Natural killer cell (primary cell): ENCODE measurements around the gene MBD3L4. TPM values are rescaled to one million over a fixed set of nuclear protein-coding genes. Genes with fewer than 3 reads are reported as not detected.

Experiments used
- ATAC-seq, 3 donors: fragments of 150-1000 bp in 2 of 3; fragments of 200-7000 bp in 1 of 3; cut with Tn5 transposase; 1 replicate in 1 of 3; 2 replicates in 2 of 3; pipeline ENCODE4 v1.10.0; 2021; ENCODE audit warnings: mild to moderate bottlenecking in 2 of 3, moderate library complexity in 2 of 3
- DNase-seq, 2 donors: peaks; one replicate each; pipeline versions ENCODE4 v3.0.0 to v3.0.0-alpha.2; 2013 to 2021; ENCODE audit warnings: mixed read lengths in 1 of 2
- H3K27ac ChIP-seq: one replicate; pipeline ENCODE4 v1.5.1; 2013; ENCODE audit warnings: mild to moderate bottlenecking, low read length
- H3K27me3 ChIP-seq: one replicate; pipeline ENCODE4 v1.6.1; 2013; ENCODE audit warnings: low read length; ENCODE audit not compliant: control insufficient read depth, insufficient read depth
- H3K36me3 ChIP-seq: one replicate; pipeline ENCODE4 v1.6.1; 2013; ENCODE audit warnings: low read length; ENCODE audit not compliant: control insufficient read depth, insufficient read depth
- H3K4me1 ChIP-seq: one replicate; pipeline ENCODE4 v1.6.1; 2013; ENCODE audit warnings: low read length; ENCODE audit not compliant: control insufficient read depth, insufficient read depth
- H3K4me3 ChIP-seq: one replicate; pipeline ENCODE4 v1.5.1; 2013; ENCODE audit warnings: low read length
- H3K9me3 ChIP-seq: one replicate; pipeline ENCODE4 v1.6.1; 2013; ENCODE audit warnings: low read length; ENCODE audit not compliant: control insufficient read depth, insufficient read depth
- H3K27ac Mint-ChIP-seq, 2 donors: one replicate each; pipeline ENCODE4 v1.8.0; 2022; ENCODE audit warnings: mild to moderate bottlenecking in 2 of 2, mixed read lengths in 2 of 2, moderate library complexity in 1 of 2
- H3K27me3 Mint-ChIP-seq, 2 donors: one replicate each; pipeline ENCODE4 v1.8.0; 2022; ENCODE audit warnings: low read depth in 2 of 2, mixed read lengths in 2 of 2
- H3K36me3 Mint-ChIP-seq: one replicate; pipeline ENCODE4 v1.8.0; 2022; ENCODE audit warnings: mixed read lengths
- H3K4me1 Mint-ChIP-seq, 2 donors: one replicate each; pipeline ENCODE4 v1.8.0; 2022; ENCODE audit warnings: mixed read lengths in 2 of 2
- H3K4me3 Mint-ChIP-seq: one replicate; pipeline ENCODE4 v1.8.0; 2022; ENCODE audit warnings: mild to moderate bottlenecking, moderate library complexity, mixed read lengths
- H3K9me3 Mint-ChIP-seq, 2 donors: one replicate each; pipeline ENCODE4 v1.8.0; 2022; ENCODE audit warnings: mixed read lengths in 2 of 2
- CTCF ChIP-seq: fragments of 200-600 bp; IDR thresholded peaks from one replicate; pipeline ENCODE4 v1.8.0; 2022; ENCODE audit warnings: antibody characterized with exemption
- WGBS: methylation state at CpG from one replicate; pipeline ENCODE4 v1.1.7; 2013; ENCODE audit warnings: missing lambda C conversion rate; ENCODE audit not compliant: insufficient coverage; 5-methylcytosine and 5-hydroxymethylcytosine counted together
- intact Hi-C: fragments of 100-400 bp; cut with micrococcal nuclease; formaldehyde crosslinking; loops from one replicate; pipeline ENCODE4 v1.14.2; 2022
- total RNA-seq, 4 donors: library from RNA; stranded (reverse); fragments of 120-200 nt in 1 of 4; gene quantifications; one replicate each; pipeline versions ENCODE4 v1.2.3 to v1.2.4, GENCODE V29; 2013 to 2022

MBD3L4 gene
- total RNA-seq, 3 donors from 2014 or later (not counting 1 experiment from before 2014, with no cell fraction given), result not detected

DNA sequence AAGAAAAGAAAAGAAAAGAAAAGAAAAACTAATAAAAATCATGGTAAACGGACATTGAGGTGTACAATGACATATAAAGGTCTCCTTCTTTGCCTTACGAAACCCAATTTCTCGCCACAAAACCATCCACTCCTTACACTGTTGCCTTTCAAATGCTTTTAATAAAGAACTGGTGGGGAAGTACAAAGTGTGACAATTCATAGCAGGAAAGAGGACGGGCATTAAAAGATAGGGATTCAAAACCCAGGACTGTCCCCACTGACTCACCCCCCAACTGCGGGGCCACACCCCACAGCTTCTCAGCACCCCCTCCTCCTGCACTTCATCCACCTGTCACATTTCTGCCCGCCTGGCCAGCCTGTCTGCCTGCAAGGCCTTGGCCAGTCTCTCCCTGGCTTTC, 21.2 kb downstream of the MBD3L4 start:
- Histone ChIP-seq H3K27me3 (no peaks in the 10 kb centered on the region), H3K27ac (no peak overlapping the region), H3K36me3 (no peaks in the 10 kb centered on the region), H3K4me1 (peaks cover 4% of the 10 kb centered on the region), H3K9me3 (no peaks in the 10 kb centered on the region), H3K4me3 (no peak overlapping the region)
- no peak for DNase-seq
- ATAC-seq, result no peak
- TF ChIP-seq CTCF, result no peak
- Mint-ChIP-seq H3K9me3 (no peaks in the 10 kb centered on the region), H3K27me3 (no peaks in the 10 kb centered on the region), H3K27ac (no peak overlapping the region), H3K4me3 (no peak overlapping the region), H3K36me3 (no peaks in the 10 kb centered on the region), H3K4me1 (no peaks in the 10 kb centered on the region)
- intact Hi-C loops, result no loop called here
- 85% methylated on average over 2 of the region's 6 CpGs for WGBS

- H3K4me1 Mint-ChIP-seq, result peaks cover 0 to 8% of the 10 kb centered on the region in 2 donors
- Histone ChIP-seq H3K27me3 (no peaks in the 10 kb centered on the region), H3K4me1 (peaks cover 27% of the 10 kb centered on the region), H3K4me3 (no peak overlapping the region), H3K27ac (no peak overlapping the region), H3K9me3 (no peaks in the 10 kb centered on the region), H3K36me3 (no peaks in the 10 kb centered on the region)
- H3K36me3 Mint-ChIP-seq, result no peaks in the 10 kb centered on the region
- no peaks in the 10 kb centered on the region for H3K27me3 Mint-ChIP-seq
- H3K9me3 Mint-ChIP-seq, result no peaks in the 10 kb centered on the region
- intact Hi-C loops, result no loop called here
- 69% methylated on average over 3 of the region's 4 CpGs for WGBS
- no peak overlapping the region for H3K27ac Mint-ChIP-seq
- no peak for DNase-seq
- TF ChIP-seq CTCF, result no peak
- no peak overlapping the region for H3K4me3 Mint-ChIP-seq
- ATAC-seq, result peak in 2 of 3 donors; percentile 66 to 82
These were observed 26.3 kb downstream of the MBD3L4 start for GRCh38 chr19:7013678-7014077.

- intact Hi-C loops, result no loop called here
- Mint-ChIP-seq H3K27ac (no peak overlapping the region), H3K9me3 (no peaks in the 10 kb centered on the region), H3K4me3 (no peak overlapping the region), H3K4me1 (peaks cover 0 to 8% of the 10 kb centered on the region in 2 donors), H3K27me3 (peaks cover 0 to 7% of the 10 kb centered on the region in 2 donors), H3K36me3 (no peaks in the 10 kb centered on the region)
- H3K27me3 ChIP-seq, result no peaks in the 10 kb centered on the region
- no peak for TF ChIP-seq CTCF
- H3K4me3 ChIP-seq, result no peak overlapping the region
- peak in 1 of 3 donors; percentile 40 for ATAC-seq
- peak overlapping the region; percentile 42 for H3K27ac ChIP-seq
- no peaks in the 10 kb centered on the region for H3K9me3 ChIP-seq
- H3K4me1 ChIP-seq, result peaks cover 27% of the 10 kb centered on the region
- no peaks in the 10 kb centered on the region for H3K36me3 ChIP-seq
- DNase-seq, result no peak
- 90% methylated on average over 8 of the region's 12 CpGs for WGBS
These were observed 29.0 kb downstream of the MBD3L4 start for GRCh38 chr19:7010722-7011593.
